Stimulated activated CD4-positive, alpha-beta T cell treated with anti-CD3 and anti-CD28 coated beads, TNF-alpha, amount 100 ng/mL, for 1 hour (primary cell): ENCODE measurements around the gene MEIOB.
"Not testable (repeated sequence)": the region's sequence is repeated elsewhere in the genome, so short reads cannot be mapped to it uniquely, and the experiment has no call there.

Source experiments
- DNase-seq, 3 donors: peaks; one replicate each; pipeline ENCODE4 v3.0.0-alpha.2; 2020; ENCODE audit warnings: low read depth in 3 of 3, low spot score in 1 of 3

The MEIOB gene

GRCh38 chr16:1816396-1817275, 55.3 kb downstream of the MEIOB start:
- no peak for DNase-seq

- DNase-seq = no peak
Measured at GRCh38 chr16:1815461-1815860, 56.5 kb downstream of the MEIOB start.

GRCh38 chr16:1812732-1813163, 59.2 kb downstream of the MEIOB start:
- DNase-seq = peak in 2 of 3 donors; percentile 24 to 26

- DNase-seq = no peak
Measured at GRCh38 chr16:1810536-1810935, 61.4 kb downstream of the MEIOB start.

GRCh38 chr16:1810106-1810505, 61.9 kb downstream of the MEIOB start:
- DNase-seq = no peak

GRCh38 chr16:1809281-1809801, 62.6 kb downstream of the MEIOB start:
- no peak for DNase-seq

GRCh38 chr16:1808691-1809090, 63.3 kb downstream of the MEIOB start:
- DNase-seq = no peak

GRCh38 chr16:1807626-1808025, 64.3 kb downstream of the MEIOB start:
- DNase-seq = no peak

- no peak for DNase-seq
Measured at GRCh38 chr16:1800701-1801100, 71.3 kb downstream of the MEIOB start.

- DNase-seq = not testable (repeated sequence)
Measured at GRCh38 chr16:1799263-1799662, 72.7 kb downstream of the MEIOB start.

GRCh38 chr16:1794908-1795666, 76.9 kb downstream of the MEIOB start:
- DNase-seq = no peak

- no peak for DNase-seq
Measured at GRCh38 chr16:1794221-1794871, 77.6 kb downstream of the MEIOB start.

- DNase-seq = no peak
Measured at GRCh38 chr16:1793578-1794220, 78.3 kb downstream of the MEIOB start, which contains the start of gene IGFALS. Gene IGFALS, minus strand, starts transcription at chr16:1793705. Its CDS starts 53 bp downstream, at chr16:1793652.

GRCh38 chr16:1792836-1793577, 79.0 kb downstream of the MEIOB start:
- no peak for DNase-seq

GRCh38 chr16:1791943-1792812, 79.8 kb downstream of the MEIOB start:
- DNase-seq = no peak

GRCh38 chr16:1791256-1791942, 80.6 kb downstream of the MEIOB start:
- no peak for DNase-seq

- no peak for DNase-seq
Measured at GRCh38 chr16:1790611-1791255, 81.2 kb downstream of the MEIOB start.

- no peak for DNase-seq
Measured at GRCh38 chr16:1790261-1790610, 81.7 kb downstream of the MEIOB start.
